ENCODE data around the gene DYSF. TPM values are rescaled to one million over a fixed set of nuclear protein-coding genes. Genes with fewer than 3 reads are reported as not detected.

DYSF gene
- total RNA-seq, 1 donor from 2014 or later, result 37.7 TPM

DNA sequence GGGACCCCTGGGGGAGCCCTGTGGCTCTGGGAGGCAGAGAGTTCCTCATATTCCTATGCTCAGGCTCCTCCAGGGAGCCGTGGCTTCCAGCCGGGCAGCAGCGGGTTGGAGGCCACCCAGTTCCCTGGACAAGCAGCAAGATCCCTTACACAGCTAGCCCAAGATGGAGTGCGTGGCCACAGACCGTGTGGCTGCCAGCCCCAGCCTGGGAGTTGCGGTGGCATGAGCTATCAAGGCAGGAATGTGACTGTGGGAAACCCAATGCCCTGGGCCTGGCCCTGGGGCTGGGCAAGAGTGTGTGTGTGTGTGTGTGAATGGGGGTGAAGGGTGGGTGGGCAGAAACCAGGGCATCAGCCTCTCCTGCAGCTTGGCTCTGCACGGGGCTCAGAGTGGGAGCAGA, 130.5 kb downstream of the DYSF start:
- Histone ChIP-seq H3K27me3 (no peaks in the 10 kb centered on the region), H3K27ac (no peak overlapping the region), H3K36me3 (no peaks in the 10 kb centered on the region), H3K4me1 (no peaks in the 10 kb centered on the region), H3K4me3 (no peak overlapping the region), H3K9me3 (no peaks in the 10 kb centered on the region)
- intact Hi-C loops (cut with DNase I), result no loop called here
- no peak for ATAC-seq
- no peak for DNase-seq
- TF ChIP-seq, protein P1, sequence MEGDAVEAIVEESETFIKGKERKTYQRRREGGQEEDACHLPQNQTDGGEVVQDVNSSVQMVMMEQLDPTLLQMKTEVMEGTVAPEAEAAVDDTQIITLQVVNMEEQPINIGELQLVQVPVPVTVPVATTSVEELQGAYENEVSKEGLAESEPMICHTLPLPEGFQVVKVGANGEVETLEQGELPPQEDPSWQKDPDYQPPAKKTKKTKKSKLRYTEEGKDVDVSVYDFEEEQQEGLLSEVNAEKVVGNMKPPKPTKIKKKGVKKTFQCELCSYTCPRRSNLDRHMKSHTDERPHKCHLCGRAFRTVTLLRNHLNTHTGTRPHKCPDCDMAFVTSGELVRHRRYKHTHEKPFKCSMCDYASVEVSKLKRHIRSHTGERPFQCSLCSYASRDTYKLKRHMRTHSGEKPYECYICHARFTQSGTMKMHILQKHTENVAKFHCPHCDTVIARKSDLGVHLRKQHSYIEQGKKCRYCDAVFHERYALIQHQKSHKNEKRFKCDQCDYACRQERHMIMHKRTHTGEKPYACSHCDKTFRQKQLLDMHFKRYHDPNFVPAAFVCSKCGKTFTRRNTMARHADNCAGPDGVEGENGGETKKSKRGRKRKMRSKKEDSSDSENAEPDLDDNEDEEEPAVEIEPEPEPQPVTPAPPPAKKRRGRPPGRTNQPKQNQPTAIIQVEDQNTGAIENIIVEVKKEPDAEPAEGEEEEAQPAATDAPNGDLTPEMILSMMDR (IDR thresholded peaks at IDR 0.05), result no peak

DNA sequence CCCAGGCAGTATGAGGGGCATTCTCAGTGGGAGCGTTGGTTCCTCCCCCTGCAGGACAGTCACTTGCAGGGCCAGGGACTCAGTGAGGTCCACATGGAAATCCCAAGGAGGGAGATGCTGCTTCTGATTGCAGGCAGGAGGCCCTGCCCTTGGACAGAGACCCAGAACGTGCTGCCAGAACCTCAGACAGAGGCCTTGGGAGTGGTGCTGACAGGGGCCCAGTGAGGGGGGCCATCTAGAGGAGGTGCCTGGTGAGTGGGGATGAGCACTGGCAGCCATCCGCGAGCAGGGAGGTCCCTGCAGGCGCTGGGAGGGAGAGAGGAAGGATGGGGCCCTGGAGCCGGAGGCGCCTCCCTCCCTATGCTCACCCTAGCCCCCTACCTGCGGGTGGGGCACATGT, 133.1 kb downstream of the DYSF start:
- Histone ChIP-seq H3K9me3 (no peaks in the 10 kb centered on the region), H3K36me3 (no peaks in the 10 kb centered on the region), H3K27me3 (no peaks in the 10 kb centered on the region), H3K27ac (no peak overlapping the region), H3K4me1 (no peaks in the 10 kb centered on the region), H3K4me3 (no peak overlapping the region)
- TF ChIP-seq, protein P1 (IDR thresholded peaks at IDR 0.05), result no peak
- intact Hi-C loops (cut with DNase I), result no loop called here
- DNase-seq (no peak), ATAC-seq (no peak)

- intact Hi-C loops (cut with DNase I), result no loop called here
- TF ChIP-seq, protein P1 (IDR thresholded peaks at IDR 0.05), result no peak
- H3K27ac ChIP-seq, result no peak overlapping the region
- DNase-seq (no peak), ATAC-seq (no peak)
- no peaks in the 10 kb centered on the region for H3K9me3 ChIP-seq
- H3K36me3 ChIP-seq, result no peaks in the 10 kb centered on the region
- H3K4me3 ChIP-seq, result no peak overlapping the region
- no peaks in the 10 kb centered on the region for H3K4me1 ChIP-seq
- H3K27me3 ChIP-seq, result no peaks in the 10 kb centered on the region
Observed at GRCh38 chr2:71587509-71588073, 134.2 kb downstream of the DYSF start.

- H3K4me3 ChIP-seq, result no peak overlapping the region
- no peaks in the 10 kb centered on the region for H3K9me3 ChIP-seq
- H3K4me1 ChIP-seq, result no peaks in the 10 kb centered on the region
- H3K27ac ChIP-seq, result no peak overlapping the region
- intact Hi-C loops (cut with DNase I), result no loop called here
- ATAC-seq (no peak), DNase-seq (no peak)
- TF ChIP-seq, protein P1 (IDR thresholded peaks at IDR 0.05), result no peak
- H3K36me3 ChIP-seq, result no peaks in the 10 kb centered on the region
- no peaks in the 10 kb centered on the region for H3K27me3 ChIP-seq
Observed at GRCh38 chr2:71588497-71589170, 135.3 kb downstream of the DYSF start.

DNA sequence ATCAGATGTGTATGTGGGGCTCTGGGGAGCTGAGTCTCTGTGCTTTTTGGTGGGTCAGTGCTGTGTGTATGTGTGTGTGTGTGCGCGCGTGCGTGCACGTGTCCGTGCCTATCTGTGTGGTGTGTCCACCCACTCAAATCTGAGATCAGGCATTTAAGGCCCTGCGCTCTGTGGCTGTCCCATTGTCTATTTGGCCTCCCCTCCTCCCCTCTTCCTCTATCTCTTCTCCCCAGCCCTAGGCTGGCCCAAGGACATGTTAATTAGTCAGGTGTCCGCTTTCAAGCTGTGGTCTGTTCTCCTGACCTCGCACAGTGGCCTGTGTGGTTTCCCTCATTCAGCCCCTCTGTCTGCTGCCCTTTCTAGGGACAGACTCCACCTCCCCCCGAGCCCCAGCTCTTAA, 136.4 kb downstream of the DYSF start:
- Histone ChIP-seq H3K36me3 (no peaks in the 10 kb centered on the region), H3K4me1 (no peaks in the 10 kb centered on the region), H3K27me3 (no peaks in the 10 kb centered on the region), H3K4me3 (no peak overlapping the region), H3K9me3 (no peaks in the 10 kb centered on the region), H3K27ac (no peak overlapping the region)
- DNase-seq (no peak), ATAC-seq (no peak)
- intact Hi-C loops (cut with DNase I), result no loop called here
- TF ChIP-seq, protein P1 (IDR thresholded peaks at IDR 0.05), result no peak
